IPS-15b (cell line): ENCODE measurements around the gene MYO1E.

Experiments used
- H3K27me3 ChIP-seq: one replicate; pipeline ENCODE4 v1.6.1; 2013; ENCODE audit warnings: low read length; ENCODE audit not compliant: control insufficient read depth, insufficient read depth
- H3K36me3 ChIP-seq: one replicate; pipeline ENCODE4 v1.6.1; 2013; ENCODE audit warnings: low read length; ENCODE audit not compliant: control insufficient read depth, insufficient read depth
- H3K4me1 ChIP-seq: one replicate; pipeline ENCODE4 v1.6.1; 2013; ENCODE audit warnings: mild to moderate bottlenecking, low read length; ENCODE audit not compliant: control insufficient read depth, insufficient read depth
- H3K4me3 ChIP-seq: one replicate; pipeline ENCODE4 v1.5.1; 2013; ENCODE audit warnings: low read depth, low read length
- H3K9ac ChIP-seq: one replicate; pipeline ENCODE4 v1.6.1; 2013; ENCODE audit warnings: low read depth, mild to moderate bottlenecking, low read length
- H3K9me3 ChIP-seq: one replicate; pipeline ENCODE4 v1.6.1; 2013; ENCODE audit warnings: mild to moderate bottlenecking, low read length; ENCODE audit not compliant: control insufficient read depth, insufficient read depth

The MYO1E gene

GRCh38 chr15:59190291-59190690, 182.4 kb downstream of the MYO1E start:
- Histone ChIP-seq H3K36me3 (peaks cover 28% of the 10 kb centered on the region), H3K27me3 (no peaks in the 10 kb centered on the region), H3K4me1 (no peaks in the 10 kb centered on the region), H3K4me3 (no peak overlapping the region), H3K9me3 (no peaks in the 10 kb centered on the region), H3K9ac (no peak overlapping the region)

GRCh38 chr15:59189241-59189640, 183.4 kb downstream of the MYO1E start:
- Histone ChIP-seq H3K9me3 (no peaks in the 10 kb centered on the region), H3K4me3 (no peak overlapping the region), H3K9ac (no peak overlapping the region), H3K27me3 (no peaks in the 10 kb centered on the region), H3K36me3 (peaks cover 18% of the 10 kb centered on the region), H3K4me1 (no peaks in the 10 kb centered on the region)

GRCh38 chr15:59186501-59186900, 186.2 kb downstream of the MYO1E start:
- Histone ChIP-seq H3K36me3 (peaks cover 13% of the 10 kb centered on the region), H3K4me1 (no peaks in the 10 kb centered on the region), H3K9ac (no peak overlapping the region), H3K9me3 (no peaks in the 10 kb centered on the region), H3K27me3 (no peaks in the 10 kb centered on the region), H3K4me3 (no peak overlapping the region)

GRCh38 chr15:59185725-59186124, 186.9 kb downstream of the MYO1E start:
- no peaks in the 10 kb centered on the region for H3K27me3 ChIP-seq
- no peaks in the 10 kb centered on the region for H3K4me1 ChIP-seq
- no peak overlapping the region for H3K9ac ChIP-seq
- peaks cover 17% of the 10 kb centered on the region for H3K36me3 ChIP-seq
- no peaks in the 10 kb centered on the region for H3K9me3 ChIP-seq
- no peak overlapping the region for H3K4me3 ChIP-seq

GRCh38 chr15:59180945-59181600, 191.6 kb downstream of the MYO1E start:
- Histone ChIP-seq H3K4me3 (no peak overlapping the region), H3K9ac (no peak overlapping the region), H3K4me1 (no peaks in the 10 kb centered on the region), H3K27me3 (no peaks in the 10 kb centered on the region), H3K36me3 (peaks cover 28% of the 10 kb centered on the region), H3K9me3 (no peaks in the 10 kb centered on the region)

- Histone ChIP-seq H3K27me3 (no peaks in the 10 kb centered on the region), H3K9ac (no peak overlapping the region), H3K4me1 (no peaks in the 10 kb centered on the region), H3K9me3 (no peaks in the 10 kb centered on the region), H3K36me3 (peaks cover 28% of the 10 kb centered on the region), H3K4me3 (no peak overlapping the region)
Measured at GRCh38 chr15:59179717-59180116, 193.0 kb downstream of the MYO1E start.

- peaks cover 30% of the 10 kb centered on the region for H3K36me3 ChIP-seq
- H3K9ac ChIP-seq: no peak overlapping the region
- H3K27me3 ChIP-seq: no peaks in the 10 kb centered on the region
- no peaks in the 10 kb centered on the region for H3K9me3 ChIP-seq
- no peaks in the 10 kb centered on the region for H3K4me1 ChIP-seq
- H3K4me3 ChIP-seq: no peak overlapping the region
Measured at GRCh38 chr15:59178151-59178695, 194.4 kb downstream of the MYO1E start.

- H3K36me3 ChIP-seq: peaks cover 27% of the 10 kb centered on the region
- no peaks in the 10 kb centered on the region for H3K9me3 ChIP-seq
- no peak overlapping the region for H3K4me3 ChIP-seq
- H3K4me1 ChIP-seq: no peaks in the 10 kb centered on the region
- H3K9ac ChIP-seq: no peak overlapping the region
- no peaks in the 10 kb centered on the region for H3K27me3 ChIP-seq
Measured at GRCh38 chr15:59177317-59177660, 195.4 kb downstream of the MYO1E start.

GRCh38 chr15:59176653-59177316, 195.9 kb downstream of the MYO1E start:
- Histone ChIP-seq H3K4me3 (no peak overlapping the region), H3K36me3 (peaks cover 28% of the 10 kb centered on the region), H3K4me1 (no peaks in the 10 kb centered on the region), H3K27me3 (no peaks in the 10 kb centered on the region), H3K9me3 (no peaks in the 10 kb centered on the region), H3K9ac (no peak overlapping the region)

- H3K27me3 ChIP-seq: no peaks in the 10 kb centered on the region
- H3K4me1 ChIP-seq: no peaks in the 10 kb centered on the region
- H3K9ac ChIP-seq: no peak overlapping the region
- no peak overlapping the region for H3K4me3 ChIP-seq
- peaks cover 36% of the 10 kb centered on the region for H3K36me3 ChIP-seq
- H3K9me3 ChIP-seq: no peaks in the 10 kb centered on the region
Measured at GRCh38 chr15:59174835-59175831, 197.5 kb downstream of the MYO1E start.

GRCh38 chr15:59174151-59174834, 198.4 kb downstream of the MYO1E start:
- H3K4me1 ChIP-seq: no peaks in the 10 kb centered on the region
- no peak overlapping the region for H3K9ac ChIP-seq
- H3K9me3 ChIP-seq: no peaks in the 10 kb centered on the region
- H3K27me3 ChIP-seq: no peaks in the 10 kb centered on the region
- H3K36me3 ChIP-seq: peaks cover 36% of the 10 kb centered on the region
- H3K4me3 ChIP-seq: no peak overlapping the region
